GM18498 (cell line): Measurements from ENCODE around the gene POU2F2.
A peak's percentile ranks its signal among the peaks of the same experiment; 100 is the strongest.

Experiments used
- ATAC-seq: cut with Tn5 transposase; IDR thresholded peaks from one replicate; pipeline ENCODE4 v1.9.1; 2021; ENCODE audit warnings: mild to moderate bottlenecking, moderate library complexity; ENCODE audit not compliant: unreplicated experiment

POU2F2 gene

DNA sequence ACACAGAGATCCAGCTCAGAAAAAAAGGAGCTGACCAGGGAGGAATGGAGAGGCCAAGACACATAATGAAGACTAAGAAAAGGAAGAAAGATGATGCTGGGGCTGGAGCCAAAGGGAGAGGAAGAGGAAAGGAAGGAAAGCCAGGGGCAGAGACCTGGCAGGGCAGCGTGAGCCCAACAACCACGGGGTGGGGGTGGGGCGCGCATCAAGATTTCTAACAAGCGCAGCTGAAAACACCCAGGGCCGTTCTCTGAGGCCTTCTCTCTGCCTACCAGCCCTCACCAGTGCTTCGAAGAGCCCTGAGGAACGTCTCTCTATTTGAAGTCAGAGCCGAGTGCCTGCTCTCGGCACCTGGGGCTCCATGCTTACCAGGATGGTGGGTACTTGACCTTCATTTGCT is 23.6 kb upstream of the POU2F2 start:
- ATAC-seq = no peak

- ATAC-seq = no peak
Observed at GRCh38 chr19:42154471-42155323, 22.5 kb upstream of the POU2F2 start.

DNA sequence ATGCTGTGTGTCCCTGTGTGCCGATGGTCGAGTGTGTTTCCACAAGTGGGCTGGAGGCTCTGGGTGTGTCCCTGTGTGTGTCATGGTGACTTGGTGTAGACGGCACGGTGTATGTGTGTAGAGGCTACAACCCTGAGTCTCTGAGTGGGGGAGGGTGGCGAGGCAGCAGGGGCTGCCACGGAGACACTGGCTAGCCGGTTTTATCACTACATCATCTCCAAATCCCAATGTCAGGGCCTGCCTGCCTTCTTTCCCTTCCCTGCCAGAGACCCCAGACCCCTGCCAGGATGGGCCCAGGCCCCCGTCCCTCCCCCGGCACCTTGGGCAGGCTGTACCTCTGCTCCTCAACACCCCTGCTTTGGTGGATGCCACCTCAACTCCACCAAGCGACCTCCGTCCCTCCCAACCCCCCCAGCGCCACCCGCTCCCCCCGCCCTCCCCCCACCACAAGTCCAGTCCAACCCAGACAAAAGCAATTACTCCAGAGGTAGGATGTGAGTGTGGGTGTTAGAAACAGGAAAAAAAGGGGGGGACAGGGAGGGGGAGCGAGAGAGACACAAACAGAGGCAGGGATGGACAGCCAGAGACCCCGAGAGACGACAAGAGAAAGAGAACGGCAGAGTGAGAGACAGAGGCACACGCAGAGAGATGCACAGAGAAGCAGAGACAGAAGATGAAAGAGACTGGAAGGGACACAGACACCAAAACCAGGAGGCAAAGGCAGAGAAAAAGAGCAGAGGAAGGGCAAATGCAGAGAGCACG is 21.6 kb upstream of the POU2F2 start:
- no peak for ATAC-seq

GRCh38 chr19:42152910-42153671 is 20.8 kb upstream of the POU2F2 start:
- ATAC-seq = no peak

- ATAC-seq = no peak
Observed at GRCh38 chr19:42151782-42152684, 19.8 kb upstream of the POU2F2 start.

- no peak for ATAC-seq
Observed at GRCh38 chr19:42150911-42151361, 18.7 kb upstream of the POU2F2 start.

DNA sequence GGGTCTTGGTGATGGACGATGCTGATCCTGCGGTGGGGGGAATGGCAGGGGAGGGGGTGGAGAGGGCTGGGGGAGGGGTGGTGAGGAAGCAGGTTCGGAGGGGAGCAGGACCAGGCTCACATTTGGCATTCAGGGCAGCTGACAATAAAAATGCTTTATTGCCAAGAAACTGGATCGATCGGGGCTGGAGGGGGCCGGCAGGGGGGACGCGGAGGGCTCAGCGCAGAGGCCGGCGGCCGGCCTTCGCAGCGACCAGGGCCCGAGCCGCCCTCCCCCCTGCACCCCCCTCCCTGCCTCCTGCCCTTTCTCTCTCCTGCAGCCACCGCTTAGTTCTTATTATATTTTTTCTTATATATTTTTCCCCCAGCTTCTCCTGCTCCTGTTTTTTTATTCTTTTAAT is 18.1 kb upstream of the POU2F2 start:
- no peak for ATAC-seq

DNA sequence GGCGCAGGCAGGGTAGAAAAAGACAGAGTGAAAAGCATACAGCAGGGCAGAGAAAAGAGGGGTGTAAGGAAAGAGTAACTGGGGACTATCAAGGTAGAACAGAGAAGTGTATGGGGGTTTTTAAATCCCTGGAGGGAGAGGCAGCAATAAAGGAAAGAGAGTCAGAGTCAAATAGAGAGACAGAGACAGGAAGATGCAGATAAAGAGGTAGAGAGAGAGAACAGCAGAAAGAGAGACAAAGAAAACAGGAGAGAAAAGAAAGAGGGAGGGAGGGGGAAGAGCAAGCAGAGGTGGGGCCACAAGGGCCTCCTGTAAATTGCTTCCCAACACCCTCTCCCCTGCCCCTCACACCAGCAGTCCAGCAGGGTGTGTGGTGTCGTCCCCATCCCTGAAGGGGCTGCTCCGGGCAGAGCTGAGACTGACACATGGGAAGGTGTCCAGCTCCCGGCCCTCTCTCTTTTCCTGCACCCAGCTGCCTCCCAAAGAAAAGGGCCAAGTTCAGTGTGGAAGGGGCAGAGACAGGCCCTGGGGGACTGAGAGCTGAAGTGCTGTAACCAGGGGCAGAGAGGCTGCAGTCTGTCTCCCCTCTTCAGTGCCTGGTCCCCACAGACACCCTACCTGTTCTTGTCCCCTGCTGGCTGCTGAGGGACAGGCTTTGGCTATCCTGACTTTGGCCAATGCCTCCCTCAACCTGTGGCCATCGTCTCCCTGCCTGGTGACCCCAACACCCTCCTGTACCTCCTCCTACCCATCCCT is 17.4 kb upstream of the POU2F2 start:
- no peak for ATAC-seq

DNA sequence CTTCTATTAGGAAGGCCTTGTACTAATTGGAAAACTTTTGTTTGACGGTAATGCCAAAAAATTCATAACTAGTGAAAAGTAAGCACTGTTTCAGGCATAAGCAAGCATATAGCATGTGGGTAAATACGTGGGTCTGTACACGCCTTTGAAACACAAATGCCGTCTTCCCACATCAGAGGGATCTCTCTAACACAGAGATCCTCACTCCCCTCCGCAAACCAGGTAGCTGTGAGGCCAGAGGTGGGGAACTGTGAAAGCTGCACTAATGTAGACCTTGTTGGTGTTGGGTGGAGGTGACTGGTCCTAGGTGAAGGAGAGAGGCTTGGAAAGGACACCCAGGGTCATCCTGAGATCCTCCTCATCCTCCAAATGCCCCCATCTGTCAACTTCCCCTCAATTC is 16.0 kb upstream of the POU2F2 start:
- no peak for ATAC-seq

- ATAC-seq = no peak
Observed at GRCh38 chr19:42143341-42144234, 11.3 kb upstream of the POU2F2 start.

DNA sequence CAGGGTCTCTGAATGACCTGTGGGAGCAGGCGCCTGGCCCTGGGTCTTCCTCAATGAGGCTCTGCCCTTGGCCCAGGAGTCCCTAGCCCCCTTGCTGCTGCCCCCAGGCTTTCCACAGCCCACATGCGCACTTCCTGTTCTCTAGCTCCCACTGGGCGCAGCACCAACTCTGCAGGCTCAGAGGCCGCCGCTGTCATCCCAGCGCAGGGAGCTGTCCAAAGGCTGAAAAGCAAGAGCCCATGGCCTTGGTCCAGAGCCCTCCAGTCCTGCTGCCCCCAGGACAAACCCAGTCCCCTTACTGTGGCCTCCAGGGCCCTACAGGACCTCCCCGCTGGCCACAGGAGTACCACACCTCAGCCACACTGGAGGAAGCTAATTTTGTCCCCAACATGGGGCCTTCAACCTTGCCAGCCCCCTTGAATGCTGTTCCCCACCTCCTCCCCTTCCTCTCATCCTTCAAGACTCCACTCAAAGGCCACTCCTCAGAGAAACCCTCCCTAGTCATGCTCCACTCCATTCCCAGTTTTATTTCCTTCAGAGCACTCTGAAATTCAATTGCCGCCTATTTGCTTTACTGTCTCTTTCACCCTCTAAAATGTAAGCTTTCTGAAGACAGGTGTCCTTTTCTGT is 8.0 kb upstream of the POU2F2 start:
- no peak for ATAC-seq

GRCh38 chr19:42134535-42135070 is 2.4 kb upstream of the POU2F2 start:
- no peak for ATAC-seq

GRCh38 chr19:42132851-42133528 is 744 bp upstream of the POU2F2 start:
- ATAC-seq = peak; percentile 36

- ATAC-seq = no peak
Observed at GRCh38 chr19:42131149-42132029, 857 bp downstream of the POU2F2 start.

- no peak for ATAC-seq
Observed at GRCh38 chr19:42130254-42130573, 2.0 kb downstream of the POU2F2 start.
